H1 (cell line): ENCODE measurements around the gene HSPA5. TPM values are rescaled to one million over a fixed set of nuclear protein-coding genes. Genes with fewer than 3 reads are reported as not detected.

ENCODE experiments used
- CTCF ChIA-PET: fragments of 300-600 bp; sonication (Branson Sonifier 250); formaldehyde crosslinking; loops from one replicate; lab custom pipeline; 2021; ENCODE audit not compliant: partially characterized antibody; lab: Charles Lee
- POLR2A ChIA-PET: fragments of 300-600 bp; sonication (Branson Sonifier 250); formaldehyde crosslinking; loops from one replicate; lab custom pipeline; 2021; ENCODE audit warnings: inconsistent platforms; ENCODE audit not compliant: partially characterized antibody; lab: Charles Lee
- DNase-seq, 2 experiments: peaks; one replicate each; pipeline versions ENCODE4 v3.0.0 to v3.0.0-alpha.2; 2010 to 2022; ENCODE audit warnings: low spot score in 2 of 2, low read depth in 1 of 2, mixed read lengths in 1 of 2
- FAIRE-seq: peaks from 2 replicates; lab custom pipeline; 2011; peaks lifted over from hg19 to GRCh38; lab: Jason Lieb, UNC
- H2AFZ ChIP-seq: 2 replicates; pipeline ENCODE4 v1.8.1; 2012; ENCODE audit warnings: low read length, inconsistent platforms
- H2AK5ac ChIP-seq: 2 replicates; pipeline ENCODE4 v1.6.1; 2013; ENCODE audit warnings: low read depth, low read length
- H2BK120ac ChIP-seq: replicated peaks from 2 replicates; pipeline ENCODE3; 2013; ENCODE audit warnings: low read depth, low read length, inconsistent platforms
- H2BK12ac ChIP-seq: 2 replicates; pipeline ENCODE4 v1.6.1; 2013; ENCODE audit warnings: low read depth, low read length
- H2BK15ac ChIP-seq: 2 replicates; pipeline ENCODE4 v1.6.1; 2013; ENCODE audit warnings: low read length
- H2BK20ac ChIP-seq: 2 replicates; pipeline ENCODE4 v1.6.1; 2013; ENCODE audit warnings: low read length
- H2BK5ac ChIP-seq: 2 replicates; pipeline ENCODE4 v1.6.1; 2013; ENCODE audit warnings: low read depth, low read length
- H3K14ac ChIP-seq: 2 replicates; pipeline ENCODE4 v1.6.1; 2013; ENCODE audit warnings: inconsistent platforms; ENCODE audit not compliant: insufficient read length
- H3K18ac ChIP-seq: 2 replicates; pipeline ENCODE4 v1.6.1; 2013; ENCODE audit warnings: low read length; ENCODE audit errors: extremely low read depth
- H3K23ac ChIP-seq: 2 replicates; pipeline ENCODE4 v1.6.1; 2013; ENCODE audit warnings: inconsistent platforms; ENCODE audit not compliant: insufficient read length
- H3K23me2 ChIP-seq: 2 replicates; pipeline ENCODE4 v1.6.1; 2013; ENCODE audit warnings: low read depth, low read length
- H3K27ac ChIP-seq: 2 replicates; pipeline ENCODE4 v1.6.1; 2011; ENCODE audit warnings: low read depth, low read length, inconsistent platforms
- H3K27me3 ChIP-seq, 4 experiments: replicated peaks in 1 of 4; 1 replicate in 1 of 4; 2 replicates in 3 of 4; pipeline versions ENCODE4 v1.6.1 to v1.8.1; 2011 to 2013; ENCODE audit warnings: low read length in 3 of 4, mild to moderate bottlenecking in 3 of 4, inconsistent platforms in 2 of 4, mixed read lengths in 2 of 4, moderate library complexity in 1 of 4; ENCODE audit not compliant: control insufficient read depth in 3 of 4, insufficient read depth in 3 of 4; ENCODE audit errors: extremely low read depth in 1 of 4
- H3K36me3 ChIP-seq, 4 experiments: 2 replicates each; pipeline versions ENCODE4 v1.6.1 to v1.8.1; 2011 to 2013; ENCODE audit warnings: mild to moderate bottlenecking in 4 of 4, low read length in 3 of 4, moderate library complexity in 2 of 4, control low read depth in 1 of 4, inconsistent platforms in 1 of 4; ENCODE audit not compliant: insufficient read depth in 4 of 4, control insufficient read depth in 2 of 4
- H3K4ac ChIP-seq: replicated peaks from 2 replicates; pipeline ENCODE3; 2013; ENCODE audit warnings: low read length, low read depth, mixed read lengths, inconsistent platforms; ENCODE audit not compliant: insufficient read length
- H3K4me1 ChIP-seq, 4 experiments: replicated peaks in 1 of 4; 1 replicate in 1 of 4; 2 replicates in 3 of 4; pipeline versions ENCODE4 v1.6.1 to v1.8.1; 2011 to 2013; ENCODE audit warnings: low read length in 3 of 4, inconsistent platforms in 2 of 4, mixed read lengths in 1 of 4; ENCODE audit not compliant: insufficient read depth in 4 of 4, control insufficient read depth in 3 of 4
- H3K4me2 ChIP-seq, 2 experiments: 2 replicates each; pipeline versions ENCODE4 v1.6.1 to v1.8.1; 2011 to 2013; ENCODE audit warnings: low read depth in 2 of 2, low read length in 2 of 2, control low read depth in 1 of 2, inconsistent platforms in 1 of 2, mild to moderate bottlenecking in 1 of 2; ENCODE audit not compliant: insufficient read depth in 1 of 2
- H3K4me3 ChIP-seq, 4 experiments: fragments of 200-600, 300-600 bp in 1 of 4; sonication (generic), shearing (Covaris generic), sonication (Bioruptor Twin) in 1 of 4; 2 replicates each; pipeline versions ENCODE4 v1.5.1 to v1.8.1; 2011 to 2016; ENCODE audit warnings: low read length in 4 of 4, low read depth in 3 of 4, control low read depth in 2 of 4, inconsistent platforms in 2 of 4, mild to moderate bottlenecking in 2 of 4, mixed read lengths in 1 of 4, moderate library complexity in 1 of 4; ENCODE audit not compliant: insufficient read depth in 2 of 4; ENCODE audit errors: extremely low read depth in 1 of 4
- H3K56ac ChIP-seq: replicated peaks from 2 replicates; pipeline ENCODE3; 2013; ENCODE audit warnings: low read depth, mild to moderate bottlenecking, mixed read lengths, low read length, inconsistent platforms; ENCODE audit not compliant: insufficient read length
- H3K79me1 ChIP-seq: 2 replicates; pipeline ENCODE4 v1.6.1; 2013; ENCODE audit warnings: low read depth, low read length, control low read depth
- H3K79me2 ChIP-seq, 2 experiments: 2 replicates each; pipeline versions ENCODE4 v1.6.1 to v1.8.1; 2012 to 2013; ENCODE audit warnings: low read length in 2 of 2, mild to moderate bottlenecking in 2 of 2, inconsistent platforms in 1 of 2; ENCODE audit not compliant: insufficient read depth in 2 of 2, control insufficient read depth in 1 of 2
- H3K9ac ChIP-seq, 4 experiments: replicated peaks in 1 of 4; 1 replicate in 1 of 4; 2 replicates in 3 of 4; pipeline versions ENCODE4 v1.6.1 to v1.8.1; 2011 to 2013; ENCODE audit warnings: low read depth in 3 of 4, low read length in 3 of 4, control low read depth in 2 of 4, mild to moderate bottlenecking in 2 of 4, moderate library complexity in 2 of 4, inconsistent platforms in 1 of 4; ENCODE audit errors: extremely low read depth in 1 of 4
- H3K9me3 ChIP-seq, 2 experiments: 2 replicates each; pipeline versions ENCODE4 v1.6.1 to v1.8.1; 2012 to 2013; ENCODE audit warnings: mild to moderate bottlenecking in 2 of 2, moderate library complexity in 2 of 2, control low read depth in 1 of 2, inconsistent platforms in 1 of 2, low read depth in 1 of 2, low read length in 1 of 2, mixed read lengths in 1 of 2; ENCODE audit not compliant: insufficient read depth in 2 of 2
- H4K20me1 ChIP-seq, 2 experiments: replicated peaks in 1 of 2; 2 replicates each; pipeline versions ENCODE3 to v1.8.1; 2011 to 2013; ENCODE audit warnings: inconsistent platforms in 2 of 2, low read length in 2 of 2, mild to moderate bottlenecking in 1 of 2; ENCODE audit not compliant: insufficient read depth in 2 of 2, control insufficient read depth in 1 of 2
- H4K5ac ChIP-seq: 2 replicates; pipeline ENCODE4 v1.6.1; 2013; ENCODE audit warnings: low read length, low read depth, mixed read lengths, inconsistent platforms; ENCODE audit not compliant: insufficient read length
- H4K8ac ChIP-seq: 2 replicates; pipeline ENCODE4 v1.8.0; 2013; ENCODE audit warnings: mild to moderate bottlenecking, moderate library complexity, low read length, inconsistent platforms; ENCODE audit not compliant: insufficient read depth; ENCODE audit errors: extremely low read depth
- H4K91ac ChIP-seq: replicated peaks from 2 replicates; pipeline ENCODE3; 2013; ENCODE audit warnings: low read length, mixed read lengths, inconsistent platforms; ENCODE audit not compliant: insufficient read length
- ATF3 ChIP-seq: IDR thresholded peaks from 2 replicates; pipeline ENCODE4 v1.6.1; 2011; ENCODE audit warnings: low read depth, mild to moderate bottlenecking, low read length; ENCODE audit not compliant: insufficient read depth
- CHD2 ChIP-seq: IDR thresholded peaks from 2 replicates; pipeline ENCODE4 v1.6.1; 2012; ENCODE audit warnings: low read length, improper control_type of control experiment
- CTBP2 ChIP-seq: IDR thresholded peaks from 2 replicates; pipeline ENCODE4 v1.7.0; 2011; ENCODE audit warnings: borderline replicate concordance, mild to moderate bottlenecking, moderate library complexity, mixed read lengths, low read length; ENCODE audit not compliant: insufficient read depth, insufficient read length
- HDAC2 ChIP-seq, 2 experiments: fragments of 300-600 bp in 1 of 2; sonication (generic) in 1 of 2; IDR thresholded peaks; 2 replicates each; pipeline ENCODE4 v1.6.1; 2011 to 2012; ENCODE audit warnings: low read depth in 2 of 2, low read length in 2 of 2, mild to moderate bottlenecking in 2 of 2, moderate library complexity in 2 of 2, borderline replicate concordance in 1 of 2, inconsistent platforms in 1 of 2
- JUND ChIP-seq: IDR thresholded peaks from 2 replicates; pipeline ENCODE4 v1.6.1; 2011; ENCODE audit warnings: mild to moderate bottlenecking, improper control_type of control experiment, low read length
- MAFK ChIP-seq: IDR thresholded peaks from 2 replicates; pipeline ENCODE4 v1.6.1; 2012; ENCODE audit warnings: low read depth, mild to moderate bottlenecking, improper control_type of control experiment, low read length
- SP1 ChIP-seq: IDR thresholded peaks from 2 replicates; pipeline ENCODE4 v1.6.1; 2011; ENCODE audit warnings: low read depth, low read length
- TCF12 ChIP-seq: IDR thresholded peaks from 2 replicates; pipeline ENCODE4 v1.6.1; 2011; ENCODE audit warnings: low read depth, mild to moderate bottlenecking, low read length
- WGBS, 2 experiments: shearing (Covaris generic) in 1 of 2; methylation state at CpG; one replicate each; pipeline versions ENCODE4 v1.1.6 to v1.1.7; 2013 to 2015; ENCODE audit warnings: low lambda C conversion rate in 2 of 2, mixed read lengths in 2 of 2, inconsistent platforms in 1 of 2, low coverage in 1 of 2, missing lambda C conversion rate in 1 of 2; ENCODE audit not compliant: insufficient replicate concordance in 2 of 2, insufficient coverage in 1 of 2, insufficient read length in 1 of 2; ENCODE audit errors: extremely low coverage in 1 of 2, missing lambda C conversion rate in 1 of 2; 5-methylcytosine and 5-hydroxymethylcytosine counted together
- polyA plus RNA-seq, 7 experiments: library from polyadenylated mRNA; depleted of rRNA in 3 of 7; stranded (reverse) in 5 of 7; unstranded in 2 of 7; fragments of >200 nt in 5 of 7; fragments of 200-250 nt in 2 of 7; gene quantifications; 1 replicate in 5 of 7; 2 replicates in 1 of 7; 4 replicates in 1 of 7; pipeline versions ENCODE4 v1.2.1 to v1.2.3, GENCODE V29; 2011 to 2013; ENCODE audit warnings: missing spikeins in 2 of 7, mixed read lengths in 2 of 7
- total RNA-seq: library from RNA; stranded (reverse); fragmentation: NEBNext Ultra II Directional; extraction: Animal tissue kit (Norgen Biotek cat#: 25700); gene quantifications from 2 replicates; pipeline ENCODE4 v1.2.1, GENCODE V29; 2021

Gene HSPA5
- total and polyA plus RNA-seq, 2 of the 8 experiments (the other 6 are each of a cell fraction or from before 2014, with no cell fraction given) = 91.3 to 352 TPM

GRCh38 chr9:125271081-125271480 lies 29.9 kb upstream of the HSPA5 start:
- FAIRE-seq = no peak
- Histone ChIP-seq H3K79me1 (no peaks in the 10 kb centered on the region), H3K23me2 (no peaks in the 10 kb centered on the region), H2AK5ac (no peak overlapping the region), H3K56ac (no peak overlapping the region), H3K4ac (no peak overlapping the region), H2BK20ac (no peak overlapping the region), H3K4me1 (peaks cover 0 to 7% (median 2%) of the 10 kb centered on the region in 4 experiments; a peak in 3 of 7 replicates), H3K79me2 (peaks cover 0 to 64% of the 10 kb centered on the region in 2 experiments; a peak in 2 of 4 replicates), H4K8ac (no peak overlapping the region), H3K4me3 (no peak overlapping the region), H3K14ac (no peak overlapping the region), H2BK15ac (no peak overlapping the region)
- 87% methylated on average over 5 of the region's 5 CpGs; no CpG with 5 or more reads in 1 of the 2 experiments for WGBS, 2 experiments
- CTCF ChIA-PET = interaction anchor here (0.7 kb wide), 2 partner anchors 14 to 1371 kb away, joined by 3 read pairs; no protein-coding TSS in a partner anchor
- TF ChIP-seq ATF3 (no peak), CTBP2 (no peak), JUND (no peak), TCF12 (no peak), SP1 (no peak), HDAC2 (IDR thresholded peaks at IDR 0.05; ENCODE audit: borderline replicate concordance in 1 of 2, low read depth in 2 of 2, low read length in 2 of 2) (no peak), MAFK (no peak), CHD2 (no peak)
- TF ChIP-seq, all 59 proteins: peak for 0
- Histone ChIP-seq H3K27me3 (no peaks in the 10 kb centered on the region), H2BK12ac (no peak overlapping the region), H3K27ac (no peak overlapping the region), H2AFZ (no peak overlapping the region), H3K23ac (no peak overlapping the region), H3K18ac (no peak overlapping the region), H4K20me1 (no peaks in the 10 kb centered on the region), H4K91ac (no peak overlapping the region), H3K9ac (no peak overlapping the region), H2BK5ac (no peak overlapping the region), H3K4me2 (no peak overlapping the region), H3K36me3 (peaks cover 0 to 3% (median 0%) of the 10 kb centered on the region in 4 experiments; a peak in 1 of 8 replicates), H4K5ac (no peak overlapping the region), H3K9me3 (no peaks in the 10 kb centered on the region), H2BK120ac (no peak overlapping the region)
- POLR2A ChIA-PET = no interaction called here
- DNase-seq = no peak
